ENCODE data around the gene NVL. TPM values are rescaled to one million over a fixed set of nuclear protein-coding genes. Genes with fewer than 3 reads are reported as not detected.
A peak's percentile ranks its signal among the peaks of the same experiment; 100 is the strongest.

NVL gene
- total RNA-seq, 1 donor from 2014 or later, result 39.4 TPM

DNA sequence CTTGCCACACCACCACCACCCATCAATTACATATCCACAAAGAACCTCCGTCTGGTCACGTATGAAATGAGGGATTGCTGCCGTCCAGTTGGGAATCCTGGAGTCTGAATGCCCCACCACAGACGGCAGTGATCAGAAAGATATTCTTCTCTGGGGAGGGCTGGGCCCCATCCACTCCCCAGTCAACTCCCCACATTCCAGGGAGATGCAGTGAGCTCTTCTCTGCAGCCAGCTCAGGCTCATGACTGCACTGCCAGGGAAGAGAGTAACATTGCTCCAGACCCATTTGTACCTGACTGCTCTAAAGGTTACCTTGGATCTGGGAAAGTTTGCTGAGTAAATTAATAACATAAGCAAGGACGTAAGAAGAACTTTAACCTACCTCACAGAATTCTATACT, 128.6 kb downstream of the NVL start:
- H3K27ac Mint-ChIP-seq, result peak overlapping the region; percentile 41
- H3K9me3 Mint-ChIP-seq, result no peaks in the 10 kb centered on the region
- DNase-seq (ENCODE audit: low spot score in 2 of 2, unreplicated experiment in 2 of 2), result no peak
- H3K4me1 Mint-ChIP-seq, result peaks cover 34% of the 10 kb centered on the region
- H3K27me3 Mint-ChIP-seq (ENCODE audit: low read depth), result no peaks in the 10 kb centered on the region
- H3K4me3 Mint-ChIP-seq, result no peak overlapping the region
- TF ChIP-seq, protein P1, sequence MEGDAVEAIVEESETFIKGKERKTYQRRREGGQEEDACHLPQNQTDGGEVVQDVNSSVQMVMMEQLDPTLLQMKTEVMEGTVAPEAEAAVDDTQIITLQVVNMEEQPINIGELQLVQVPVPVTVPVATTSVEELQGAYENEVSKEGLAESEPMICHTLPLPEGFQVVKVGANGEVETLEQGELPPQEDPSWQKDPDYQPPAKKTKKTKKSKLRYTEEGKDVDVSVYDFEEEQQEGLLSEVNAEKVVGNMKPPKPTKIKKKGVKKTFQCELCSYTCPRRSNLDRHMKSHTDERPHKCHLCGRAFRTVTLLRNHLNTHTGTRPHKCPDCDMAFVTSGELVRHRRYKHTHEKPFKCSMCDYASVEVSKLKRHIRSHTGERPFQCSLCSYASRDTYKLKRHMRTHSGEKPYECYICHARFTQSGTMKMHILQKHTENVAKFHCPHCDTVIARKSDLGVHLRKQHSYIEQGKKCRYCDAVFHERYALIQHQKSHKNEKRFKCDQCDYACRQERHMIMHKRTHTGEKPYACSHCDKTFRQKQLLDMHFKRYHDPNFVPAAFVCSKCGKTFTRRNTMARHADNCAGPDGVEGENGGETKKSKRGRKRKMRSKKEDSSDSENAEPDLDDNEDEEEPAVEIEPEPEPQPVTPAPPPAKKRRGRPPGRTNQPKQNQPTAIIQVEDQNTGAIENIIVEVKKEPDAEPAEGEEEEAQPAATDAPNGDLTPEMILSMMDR (IDR thresholded peaks at IDR 0.05; ENCODE audit: unreplicated experiment), result no peak
- H3K36me3 Mint-ChIP-seq, result no peaks in the 10 kb centered on the region

DNA sequence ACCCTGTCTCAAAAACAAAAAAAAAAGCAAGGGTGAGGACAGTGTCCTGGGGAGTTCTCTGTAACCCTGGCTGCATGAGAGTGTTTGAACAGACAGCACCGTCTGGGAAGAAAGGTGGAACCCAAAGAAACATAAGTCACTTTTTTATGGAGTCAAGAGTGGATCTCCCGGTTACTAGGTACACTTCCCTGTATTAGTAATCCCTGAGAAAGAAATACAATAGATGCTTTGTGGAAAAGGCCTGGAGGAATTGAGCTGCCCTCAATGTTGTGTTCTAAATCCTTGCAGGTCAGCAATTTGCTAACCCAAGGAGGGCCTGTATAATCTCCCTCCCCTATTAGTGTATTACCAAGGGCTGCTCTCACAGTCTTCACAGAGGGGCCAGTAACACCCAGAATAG, 130.3 kb downstream of the NVL start:
- H3K27me3 Mint-ChIP-seq (ENCODE audit: low read depth), result no peaks in the 10 kb centered on the region
- H3K4me1 Mint-ChIP-seq, result peaks cover 25% of the 10 kb centered on the region
- peaks cover 7% of the 10 kb centered on the region for H3K36me3 Mint-ChIP-seq
- no peak for DNase-seq (ENCODE audit: low spot score in 2 of 2, unreplicated experiment in 2 of 2)
- TF ChIP-seq, protein P1 (IDR thresholded peaks at IDR 0.05; ENCODE audit: unreplicated experiment), result no peak
- no peaks in the 10 kb centered on the region for H3K9me3 Mint-ChIP-seq
- H3K27ac Mint-ChIP-seq, result no peak overlapping the region
- no peak overlapping the region for H3K4me3 Mint-ChIP-seq

DNA sequence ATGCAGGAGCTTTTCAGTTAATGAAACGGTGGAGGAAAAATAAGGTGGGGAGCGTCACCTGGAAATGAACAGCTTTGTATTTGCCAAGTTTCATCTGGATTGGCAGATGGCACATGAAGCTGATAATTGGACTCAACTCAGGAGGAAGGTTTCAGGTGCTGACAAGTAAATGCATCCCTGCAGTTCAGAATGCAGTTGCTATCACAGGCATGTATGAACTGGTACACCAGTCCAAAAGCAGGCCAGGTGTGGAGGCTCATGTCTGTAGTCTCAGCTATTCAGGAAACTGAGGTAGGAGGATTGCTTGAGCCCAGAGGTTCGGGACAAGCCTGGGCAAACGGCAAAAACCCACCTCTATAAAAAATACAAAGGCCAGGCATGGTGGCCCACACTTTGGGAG, 131.4 kb downstream of the NVL start:
- H3K4me3 Mint-ChIP-seq, result no peak overlapping the region
- peaks cover 12% of the 10 kb centered on the region for H3K36me3 Mint-ChIP-seq
- no peak overlapping the region for H3K27ac Mint-ChIP-seq
- H3K4me1 Mint-ChIP-seq, result peaks cover 20% of the 10 kb centered on the region
- TF ChIP-seq, protein P1 (IDR thresholded peaks at IDR 0.05; ENCODE audit: unreplicated experiment), result no peak
- H3K27me3 Mint-ChIP-seq (ENCODE audit: low read depth), result no peaks in the 10 kb centered on the region
- no peak for DNase-seq (ENCODE audit: low spot score in 2 of 2, unreplicated experiment in 2 of 2)
- no peaks in the 10 kb centered on the region for H3K9me3 Mint-ChIP-seq

DNA sequence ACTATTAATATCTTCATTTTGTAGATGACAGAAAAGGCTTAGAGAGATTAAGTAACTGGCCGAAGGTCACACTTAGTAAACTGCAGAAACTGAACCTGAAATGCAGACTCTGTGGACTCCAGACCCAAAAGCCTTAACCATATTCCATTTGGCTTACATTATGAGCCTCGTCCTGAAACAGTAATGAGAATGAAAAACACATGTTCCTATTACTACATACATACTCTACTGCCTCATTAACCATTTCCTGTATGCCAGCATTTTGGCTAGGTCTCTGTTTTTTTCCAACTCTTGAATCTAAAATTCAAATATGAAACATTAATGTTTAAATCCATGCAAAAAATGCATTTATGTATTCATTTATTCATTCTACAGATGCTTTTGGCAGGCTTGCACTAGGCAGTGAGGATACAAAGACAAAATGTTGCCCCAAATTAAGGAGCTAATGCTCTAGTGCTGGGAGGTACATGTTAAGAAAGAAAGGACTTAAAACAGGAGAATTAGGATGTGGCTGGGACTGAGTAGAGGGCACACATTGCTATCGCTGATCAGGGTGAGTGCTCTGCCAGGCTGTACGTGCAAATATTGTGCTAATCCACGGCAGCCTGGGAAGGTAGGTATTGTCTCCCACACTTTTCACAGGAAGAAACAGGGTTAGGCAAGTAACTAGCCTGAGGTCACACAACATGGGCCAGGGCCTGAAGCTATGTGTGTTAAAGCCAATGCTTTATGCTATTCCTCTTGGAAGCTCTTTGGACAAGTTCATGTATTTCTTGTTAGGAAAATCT, 133.0 kb downstream of the NVL start:
- Mint-ChIP-seq H3K4me1 (peaks cover 12% of the 10 kb centered on the region), H3K4me3 (no peak overlapping the region), H3K9me3 (no peaks in the 10 kb centered on the region), H3K27me3 (ENCODE audit: low read depth) (no peaks in the 10 kb centered on the region), H3K36me3 (peaks cover 16% of the 10 kb centered on the region), H3K27ac (no peak overlapping the region)
- no peak for DNase-seq (ENCODE audit: low spot score in 2 of 2, unreplicated experiment in 2 of 2)
- TF ChIP-seq, protein P1 (IDR thresholded peaks at IDR 0.05; ENCODE audit: unreplicated experiment), result no peak

DNA sequence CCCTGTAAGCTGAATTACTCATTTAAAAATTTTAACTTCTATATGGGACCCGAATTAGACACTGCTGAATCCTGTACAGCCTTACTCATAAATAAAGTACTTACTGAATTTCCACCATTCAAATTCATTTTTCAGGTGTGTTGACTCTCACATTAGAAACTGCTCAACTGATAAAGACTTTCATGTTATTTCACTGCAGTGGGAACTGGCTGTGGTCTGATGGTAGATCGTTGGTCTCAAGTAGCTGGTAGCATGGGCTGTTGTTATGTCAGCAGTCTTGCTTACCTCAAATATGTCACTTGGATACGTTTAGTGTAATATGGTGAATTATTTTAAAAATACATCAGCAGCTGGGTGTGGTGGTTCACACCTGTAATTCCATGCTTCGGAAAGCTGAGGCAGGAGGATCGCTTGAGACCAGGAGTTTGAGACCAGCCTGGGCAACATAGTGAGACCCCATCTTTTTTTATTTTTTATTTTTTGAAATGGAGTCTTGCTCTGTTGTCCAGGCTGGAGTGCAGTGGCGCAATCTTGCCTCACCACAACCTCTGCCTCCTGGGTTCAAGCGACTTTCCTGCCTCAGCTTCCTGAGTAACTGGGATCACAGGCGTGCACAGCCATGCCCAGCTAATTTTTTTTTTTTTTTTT, 136.5 kb downstream of the NVL start:
- Mint-ChIP-seq H3K9me3 (peaks cover 4% of the 10 kb centered on the region), H3K27me3 (ENCODE audit: low read depth) (no peaks in the 10 kb centered on the region), H3K36me3 (peaks cover 29% of the 10 kb centered on the region), H3K27ac (no peak overlapping the region), H3K4me3 (no peak overlapping the region), H3K4me1 (peaks cover 3% of the 10 kb centered on the region)
- TF ChIP-seq, protein P1 (IDR thresholded peaks at IDR 0.05; ENCODE audit: unreplicated experiment), result no peak
- DNase-seq (ENCODE audit: low spot score in 2 of 2, unreplicated experiment in 2 of 2), result no peak
